A673 (cell line): ENCODE data around the gene BAIAP2. TPM values are rescaled to one million over a fixed set of nuclear protein-coding genes. Genes with fewer than 3 reads are reported as not detected.

Experiments
- BruUV-seq: library from RNA; stranded (reverse); fragments of 400-500 nt; replicated peaks from 2 replicates; lab custom pipeline; 2021; lab: Mats Ljungman, UMichigan
- CTCF ChIA-PET: fragments of 300-600 bp; sonication (Branson Sonifier 250); formaldehyde crosslinking; loops from one replicate; lab custom pipeline; 2022; ENCODE audit warnings: antibody characterized with exemption; lab: Charles Lee
- POLR2A ChIA-PET: fragments of 300-600 bp; sonication (Branson Sonifier 250); formaldehyde crosslinking; loops from one replicate; lab custom pipeline; 2022; ENCODE audit warnings: antibody characterized with exemption; ENCODE audit not compliant: low non-redundant PET; lab: Charles Lee
- DNase-seq: peaks from one replicate; pipeline ENCODE4 v3.0.0-alpha.2; 2015; ENCODE audit warnings: low spot score
- H3K27ac ChIP-seq: fragments of 200-600 bp; sonication (generic); 2 replicates; pipeline ENCODE4 v1.5.1; 2016; ENCODE audit warnings: mixed run types, low read depth, mild to moderate bottlenecking, mixed read lengths, antibody characterized with exemption, low read length; ENCODE audit not compliant: poor library complexity, severe bottlenecking
- H3K27me3 ChIP-seq: fragments of 200-600 bp; sonication (generic); replicated peaks from 2 replicates; pipeline ENCODE4 v1.6.1; 2017; ENCODE audit warnings: mixed run types, low read depth, mild to moderate bottlenecking, mixed read lengths, antibody characterized with exemption, low read length; ENCODE audit not compliant: insufficient read depth, poor library complexity
- H3K36me3 ChIP-seq: fragments of 200-600 bp; sonication (generic); 2 replicates; pipeline ENCODE4 v1.6.1; 2016; ENCODE audit warnings: mixed run types, mild to moderate bottlenecking, mixed read lengths, antibody characterized with exemption, low read length; ENCODE audit not compliant: insufficient read depth, poor library complexity, severe bottlenecking
- H3K4me1 ChIP-seq: fragments of 200-600 bp; sonication (generic); 2 replicates; pipeline ENCODE4 v1.6.1; 2017; ENCODE audit warnings: mixed run types, mild to moderate bottlenecking, mixed read lengths, antibody characterized with exemption, low read length; ENCODE audit not compliant: insufficient read depth, poor library complexity, severe bottlenecking
- H3K4me3 ChIP-seq: fragments of 200-600 bp; sonication (generic); 2 replicates; pipeline ENCODE4 v1.5.1; 2016; ENCODE audit warnings: low read depth, mixed run types, mild to moderate bottlenecking, mixed read lengths, low read length; ENCODE audit not compliant: poor library complexity, severe bottlenecking
- H3K9me3 ChIP-seq: fragments of 200-600 bp; sonication (generic); 2 replicates; pipeline ENCODE4 v1.6.1; 2016; ENCODE audit warnings: mixed run types, low read depth, mild to moderate bottlenecking, mixed read lengths, antibody characterized with exemption, low read length; ENCODE audit not compliant: poor library complexity, severe bottlenecking
- EZH2 ChIP-seq: fragments of 200-600 bp; sonication (generic); IDR thresholded peaks from 2 replicates; pipeline ENCODE4 v1.6.1; 2017; ENCODE audit warnings: borderline replicate concordance, low read depth, mild to moderate bottlenecking, mixed read lengths, antibody characterized with exemption, low read length; ENCODE audit not compliant: poor library complexity, severe bottlenecking
- intact Hi-C: fragments of 100-400 bp; cut with micrococcal nuclease; formaldehyde crosslinking; loops from one replicate; pipeline ENCODE4 v1.10.0; 2022; ENCODE audit not compliant: unreplicated experiment
- total RNA-seq: library from RNA; stranded (reverse); gene quantifications from 2 replicates; pipeline ENCODE4 v1.2.3, GENCODE V29; 2021
- TF ChIP-seq, protein P1 (sequence below): fragments of 300-800, 200-600 bp; sonication (generic); conservative IDR thresholded peaks from 2 replicates; pipeline ENCODE4 v1.5.1; 2017; ENCODE audit warnings: low read depth, mild to moderate bottlenecking, antibody characterized with exemption, low read length, moderate library complexity, mixed read lengths

Gene BAIAP2
- total RNA-seq, 1 experiment from 2014 or later: 51.6 TPM

- Histone ChIP-seq H3K27me3 (no peaks in the 10 kb centered on the region), H3K4me1 (no peaks in the 10 kb centered on the region), H3K9me3 (no peaks in the 10 kb centered on the region), H3K27ac (no peak overlapping the region), H3K4me3 (no peak overlapping the region), H3K36me3 (no peaks in the 10 kb centered on the region)
- POLR2A ChIA-PET: no interaction called here
- intact Hi-C loops: no loop called here
- CTCF ChIA-PET: interaction anchor here (0.6 kb wide), 1 partner anchor 241 kb away, joined by 4 read pairs; no protein-coding TSS in a partner anchor
- DNase-seq: no peak
- TF ChIP-seq EZH2: no peak
- TF ChIP-seq, protein P1, sequence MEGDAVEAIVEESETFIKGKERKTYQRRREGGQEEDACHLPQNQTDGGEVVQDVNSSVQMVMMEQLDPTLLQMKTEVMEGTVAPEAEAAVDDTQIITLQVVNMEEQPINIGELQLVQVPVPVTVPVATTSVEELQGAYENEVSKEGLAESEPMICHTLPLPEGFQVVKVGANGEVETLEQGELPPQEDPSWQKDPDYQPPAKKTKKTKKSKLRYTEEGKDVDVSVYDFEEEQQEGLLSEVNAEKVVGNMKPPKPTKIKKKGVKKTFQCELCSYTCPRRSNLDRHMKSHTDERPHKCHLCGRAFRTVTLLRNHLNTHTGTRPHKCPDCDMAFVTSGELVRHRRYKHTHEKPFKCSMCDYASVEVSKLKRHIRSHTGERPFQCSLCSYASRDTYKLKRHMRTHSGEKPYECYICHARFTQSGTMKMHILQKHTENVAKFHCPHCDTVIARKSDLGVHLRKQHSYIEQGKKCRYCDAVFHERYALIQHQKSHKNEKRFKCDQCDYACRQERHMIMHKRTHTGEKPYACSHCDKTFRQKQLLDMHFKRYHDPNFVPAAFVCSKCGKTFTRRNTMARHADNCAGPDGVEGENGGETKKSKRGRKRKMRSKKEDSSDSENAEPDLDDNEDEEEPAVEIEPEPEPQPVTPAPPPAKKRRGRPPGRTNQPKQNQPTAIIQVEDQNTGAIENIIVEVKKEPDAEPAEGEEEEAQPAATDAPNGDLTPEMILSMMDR: no peak
- BruUV-seq: no TSS peak
Measured at GRCh38 chr17:81129711-81130367, 94.9 kb downstream of the BAIAP2 start.

GRCh38 chr17:81130385-81131361 is 95.7 kb downstream of the BAIAP2 start:
- Histone ChIP-seq H3K4me1 (no peaks in the 10 kb centered on the region), H3K36me3 (no peaks in the 10 kb centered on the region), H3K9me3 (no peaks in the 10 kb centered on the region), H3K4me3 (no peak overlapping the region), H3K27ac (no peak overlapping the region), H3K27me3 (no peaks in the 10 kb centered on the region)
- CTCF ChIA-PET: no interaction called here
- BruUV-seq: no TSS peak
- intact Hi-C loops: no loop called here
- no peak for DNase-seq
- TF ChIP-seq, protein P1: no peak
- no peak for TF ChIP-seq EZH2
- POLR2A ChIA-PET: no interaction called here

- Histone ChIP-seq H3K9me3 (no peaks in the 10 kb centered on the region), H3K4me3 (no peak overlapping the region), H3K4me1 (no peaks in the 10 kb centered on the region), H3K27ac (no peak overlapping the region), H3K27me3 (no peaks in the 10 kb centered on the region), H3K36me3 (no peaks in the 10 kb centered on the region)
- POLR2A ChIA-PET: no interaction called here
- BruUV-seq: no TSS peak
- intact Hi-C loops: no loop called here
- TF ChIP-seq EZH2: no peak
- TF ChIP-seq, protein P1: no peak
- CTCF ChIA-PET: no interaction called here
- no peak for DNase-seq
Measured at GRCh38 chr17:81131486-81132196, 96.7 kb downstream of the BAIAP2 start.
